Body of pancreas (tissue), 4 donors: Measurements from ENCODE around the gene C1orf116.

Experiments used
- POLR2A ChIP-seq, 3 donors: fragments of 450-650 bp; IDR thresholded peaks; one replicate each; pipeline ENCODE4 v1.6.1; 2016; ENCODE audit warnings: antibody characterized with exemption in 3 of 3, mild to moderate bottlenecking in 2 of 3
- TF ChIP-seq, protein P1 (sequence below), 7 experiments: fragments of 450-650 bp in 4 of 7; fragments of 200-600 bp in 3 of 7; sonication (generic) in 3 of 7; IDR thresholded peaks; one replicate each; pipeline ENCODE4 v1.5.1; 2016 to 2019; ENCODE audit warnings: antibody characterized with exemption in 7 of 7

DNA sequence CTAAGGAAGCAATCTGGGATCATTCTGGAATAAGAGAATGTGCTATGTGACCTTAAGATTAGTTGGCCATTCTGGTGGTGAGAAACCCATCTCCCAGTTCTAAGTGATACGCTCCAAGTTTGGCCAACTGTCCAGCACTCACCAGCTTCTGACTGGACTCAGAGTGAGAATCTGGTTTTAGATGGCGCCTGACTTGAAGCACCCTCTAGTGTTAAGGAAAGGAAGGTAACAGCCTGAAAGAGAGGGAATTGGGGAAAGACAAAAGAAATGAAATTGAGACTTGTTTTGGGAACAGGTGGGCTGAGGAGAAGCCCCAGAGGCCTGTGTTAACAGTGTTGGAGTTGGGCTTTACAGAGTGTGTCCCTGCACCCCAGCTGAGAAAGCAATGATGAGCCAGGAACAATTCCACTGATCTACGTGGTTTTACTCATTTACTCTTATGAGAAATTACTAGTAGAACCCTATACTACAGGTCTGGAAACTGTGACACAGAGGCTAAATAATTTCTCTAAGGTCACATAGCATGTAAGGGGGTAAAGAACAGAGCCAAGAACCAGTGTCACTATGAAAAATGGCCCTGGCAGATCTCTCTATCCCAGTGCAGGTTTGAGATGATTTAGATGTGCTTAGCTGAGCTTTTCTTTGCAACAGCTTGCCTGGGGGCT lies 53.0 kb downstream of the C1orf116 start:
- TF ChIP-seq, protein P1, sequence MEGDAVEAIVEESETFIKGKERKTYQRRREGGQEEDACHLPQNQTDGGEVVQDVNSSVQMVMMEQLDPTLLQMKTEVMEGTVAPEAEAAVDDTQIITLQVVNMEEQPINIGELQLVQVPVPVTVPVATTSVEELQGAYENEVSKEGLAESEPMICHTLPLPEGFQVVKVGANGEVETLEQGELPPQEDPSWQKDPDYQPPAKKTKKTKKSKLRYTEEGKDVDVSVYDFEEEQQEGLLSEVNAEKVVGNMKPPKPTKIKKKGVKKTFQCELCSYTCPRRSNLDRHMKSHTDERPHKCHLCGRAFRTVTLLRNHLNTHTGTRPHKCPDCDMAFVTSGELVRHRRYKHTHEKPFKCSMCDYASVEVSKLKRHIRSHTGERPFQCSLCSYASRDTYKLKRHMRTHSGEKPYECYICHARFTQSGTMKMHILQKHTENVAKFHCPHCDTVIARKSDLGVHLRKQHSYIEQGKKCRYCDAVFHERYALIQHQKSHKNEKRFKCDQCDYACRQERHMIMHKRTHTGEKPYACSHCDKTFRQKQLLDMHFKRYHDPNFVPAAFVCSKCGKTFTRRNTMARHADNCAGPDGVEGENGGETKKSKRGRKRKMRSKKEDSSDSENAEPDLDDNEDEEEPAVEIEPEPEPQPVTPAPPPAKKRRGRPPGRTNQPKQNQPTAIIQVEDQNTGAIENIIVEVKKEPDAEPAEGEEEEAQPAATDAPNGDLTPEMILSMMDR (IDR thresholded peaks at IDR 0.05): peak in 6 of 7 experiments; percentile 25 to 76 (median 56)
- no peak for TF ChIP-seq POLR2A (IDR thresholded peaks at IDR 0.05)
